Lung (tissue), 12 donors: ENCODE data around the gene PSME3. TPM values are rescaled to one million over a fixed set of nuclear protein-coding genes. Genes with fewer than 3 reads are reported as not detected.
"Not testable (repeated sequence)": the region's sequence is repeated elsewhere in the genome, so short reads cannot be mapped to it uniquely, and the experiment has no call there.

Experiments
- ATAC-seq: fragments of 200-7000 bp; cut with Tn5 transposase; one replicate; pipeline ENCODE4 v1.9.1; 2020; ENCODE audit warnings: moderate number of reproducible peaks; ENCODE audit not compliant: insufficient read depth, low FRiP score
- DNase-seq, 3 donors: peaks; one replicate each; pipeline ENCODE4 v3.0.0-alpha.2; 2013 to 2017
- H3K27ac ChIP-seq, 2 donors: one replicate each; pipeline ENCODE4 v1.5.1; 2013; ENCODE audit warnings: mild to moderate bottlenecking in 2 of 2, moderate library complexity in 2 of 2, control low read depth in 1 of 2, inconsistent platforms in 1 of 2, low read depth in 1 of 2, low read length in 1 of 2
- H3K27me3 ChIP-seq, 3 donors: one replicate each; pipeline ENCODE4 v1.5.1; 2013; ENCODE audit warnings: low read length in 2 of 3; ENCODE audit not compliant: control insufficient read depth in 3 of 3, insufficient read depth in 3 of 3
- H3K36me3 ChIP-seq, 4 donors: one replicate each; pipeline ENCODE4 v1.5.1; 2013; ENCODE audit warnings: low read length in 4 of 4, mild to moderate bottlenecking in 1 of 4, moderate library complexity in 1 of 4; ENCODE audit not compliant: control insufficient read depth in 4 of 4, insufficient read depth in 4 of 4
- H3K4me1 ChIP-seq, 5 donors: one replicate each; pipeline ENCODE4 v1.5.1; 2013; ENCODE audit warnings: low read length in 5 of 5, mild to moderate bottlenecking in 2 of 5, moderate library complexity in 1 of 5; ENCODE audit not compliant: control insufficient read depth in 5 of 5, insufficient read depth in 5 of 5
- H3K4me3 ChIP-seq: one replicate; pipeline ENCODE4 v1.5.1; 2013; ENCODE audit warnings: mild to moderate bottlenecking, control low read depth, moderate library complexity
- H3K9ac ChIP-seq, 2 donors: one replicate each; pipeline ENCODE4 v1.5.1; 2013; ENCODE audit warnings: low read length in 2 of 2, control low read depth in 1 of 2; ENCODE audit not compliant: insufficient read depth in 1 of 2
- H3K9me3 ChIP-seq, 4 donors: one replicate each; pipeline ENCODE4 v1.5.1; 2013; ENCODE audit warnings: low read length in 3 of 4, mild to moderate bottlenecking in 1 of 4, moderate library complexity in 1 of 4; ENCODE audit not compliant: control insufficient read depth in 4 of 4, insufficient read depth in 3 of 4
- WGBS, 2 donors: extraction: QIAGEN DNeasy Blood & Tissue Kit; methylation state at CpG; one replicate each; pipeline ENCODE4 v1.1.7; 2013; 5-methylcytosine and 5-hydroxymethylcytosine counted together
- polyA plus RNA-seq, 2 donors: library from polyadenylated mRNA; stranded (reverse); fragments of 200-250 nt; gene quantifications; one replicate each; pipeline ENCODE4 v1.2.1, GENCODE V29; 2013
- total RNA-seq, 2 donors: library from RNA; depleted of rRNA in 1 of 2; stranded (reverse); fragments of >200 nt in 1 of 2; gene quantifications; one replicate each; pipeline ENCODE4 v1.2.1, GENCODE V29; 2014 to 2021
- TF ChIP-seq, protein P1 (sequence below): IDR thresholded peaks from 2 replicates; pipeline ENCODE4 v1.5.1; 2012; ENCODE audit warnings: mild to moderate bottlenecking; ENCODE audit errors: control extremely low read depth, extremely low read depth
- donor health status: control.
- donor health status: control.
- donor health status: Bipolar disorder and iron deficiency.
- donor health status: healthy.
- donor health status: DM: yes; HTN: yes; CAD: no.

The PSME3 gene
- total and polyA plus RNA-seq, 4 donors, result 34.5 to 117 (median 77.9) TPM

DNA sequence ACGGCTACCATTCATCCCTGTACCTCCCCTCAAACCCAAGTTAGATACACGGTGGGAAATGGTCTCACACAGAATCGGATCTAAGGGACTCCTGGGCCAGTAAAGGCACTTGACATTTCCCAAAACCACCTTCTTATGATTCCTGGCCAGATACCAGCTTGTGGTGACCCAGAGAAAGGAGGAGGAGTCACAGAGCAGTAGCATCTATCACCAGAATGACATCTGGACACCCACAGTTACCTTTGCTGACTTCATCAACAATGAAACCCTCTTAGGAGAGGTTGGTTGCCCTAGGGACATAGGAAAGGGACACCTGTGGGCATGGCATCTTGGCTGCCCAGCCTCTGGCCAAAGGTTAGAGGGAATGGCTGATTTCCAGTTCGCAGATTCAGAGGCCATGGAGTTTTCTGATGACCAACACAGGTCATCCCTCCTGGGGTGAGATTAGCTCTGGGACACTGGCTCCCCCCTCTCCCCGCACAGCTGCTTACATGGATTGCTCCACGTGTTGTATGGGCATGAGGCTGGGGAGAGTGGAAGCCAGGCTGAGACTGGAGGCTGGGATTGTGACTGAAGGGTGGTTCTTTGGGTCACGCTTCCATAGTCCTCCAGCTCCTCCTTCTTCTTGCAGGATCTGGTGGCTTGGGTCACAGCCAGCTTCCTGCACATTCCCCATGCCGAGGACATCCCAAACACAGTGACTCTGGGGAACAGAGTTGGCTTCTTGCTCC is 16.4 kb downstream of the PSME3 start:
- no peak overlapping the region for H3K9ac ChIP-seq
- peak overlapping the region in 1 of 2 donors; percentile 21 for H3K27ac ChIP-seq
- peaks cover 0 to 14% (median 1%) of the 10 kb centered on the region in 4 donors for H3K36me3 ChIP-seq
- no peak overlapping the region for H3K4me3 ChIP-seq
- H3K9me3 ChIP-seq, result no peaks in the 10 kb centered on the region
- H3K4me1 ChIP-seq, result peaks cover 5 to 46% (median 15%) of the 10 kb centered on the region in 5 donors
- ATAC-seq (no peak), DNase-seq (peak; percentile 57 to 77 (median 62))
- TF ChIP-seq, protein P1, sequence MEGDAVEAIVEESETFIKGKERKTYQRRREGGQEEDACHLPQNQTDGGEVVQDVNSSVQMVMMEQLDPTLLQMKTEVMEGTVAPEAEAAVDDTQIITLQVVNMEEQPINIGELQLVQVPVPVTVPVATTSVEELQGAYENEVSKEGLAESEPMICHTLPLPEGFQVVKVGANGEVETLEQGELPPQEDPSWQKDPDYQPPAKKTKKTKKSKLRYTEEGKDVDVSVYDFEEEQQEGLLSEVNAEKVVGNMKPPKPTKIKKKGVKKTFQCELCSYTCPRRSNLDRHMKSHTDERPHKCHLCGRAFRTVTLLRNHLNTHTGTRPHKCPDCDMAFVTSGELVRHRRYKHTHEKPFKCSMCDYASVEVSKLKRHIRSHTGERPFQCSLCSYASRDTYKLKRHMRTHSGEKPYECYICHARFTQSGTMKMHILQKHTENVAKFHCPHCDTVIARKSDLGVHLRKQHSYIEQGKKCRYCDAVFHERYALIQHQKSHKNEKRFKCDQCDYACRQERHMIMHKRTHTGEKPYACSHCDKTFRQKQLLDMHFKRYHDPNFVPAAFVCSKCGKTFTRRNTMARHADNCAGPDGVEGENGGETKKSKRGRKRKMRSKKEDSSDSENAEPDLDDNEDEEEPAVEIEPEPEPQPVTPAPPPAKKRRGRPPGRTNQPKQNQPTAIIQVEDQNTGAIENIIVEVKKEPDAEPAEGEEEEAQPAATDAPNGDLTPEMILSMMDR, result no peak
- H3K27me3 ChIP-seq, result no peaks in the 10 kb centered on the region
- 63 to 70% methylated on average over 8 of the region's 8 CpGs for WGBS, 2 donors

DNA sequence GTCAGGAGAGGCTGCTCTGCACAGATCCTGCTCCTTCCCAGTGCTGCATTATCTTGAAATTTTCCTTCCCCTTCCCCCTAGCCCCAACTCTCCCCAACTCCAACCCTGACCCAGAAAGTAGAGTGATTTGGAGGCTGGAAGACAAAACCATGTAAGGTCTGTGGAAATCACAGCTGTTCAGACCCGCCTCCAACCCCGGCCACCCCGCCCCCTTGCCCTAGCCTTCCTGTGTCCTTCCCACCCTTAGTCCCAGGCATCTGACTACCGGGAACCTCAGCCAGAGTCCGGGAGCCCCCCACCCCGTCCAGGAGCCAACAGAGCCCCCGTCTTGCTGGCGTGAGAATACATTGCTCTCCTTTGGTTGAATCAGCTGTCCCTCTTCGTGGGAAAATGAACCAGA is 17.8 kb downstream of the PSME3 start, which contains the start of gene AOC3:
Gene AOC3, plus strand, starts transcription at position 246 of the 400 bp plus-strand sequence. Its CDS starts 145 bp downstream, at position 391.
- 54 to 69% methylated on average over 9 of the region's 9 CpGs for WGBS, 2 donors
- no peaks in the 10 kb centered on the region for H3K9me3 ChIP-seq
- ATAC-seq, result no peak
- H3K4me1 ChIP-seq, result peaks cover 5 to 59% (median 17%) of the 10 kb centered on the region in 5 donors
- H3K27ac ChIP-seq, result peak within 1 kb of the TSS in 1 of 2 donors; percentile 21
- no peaks in the 10 kb centered on the region for H3K27me3 ChIP-seq
- peak; percentile 76 to 84 (median 80) for DNase-seq
- H3K36me3 ChIP-seq, result peaks cover 0 to 9% (median under 1%) of the 10 kb centered on the region in 4 donors
- H3K4me3 ChIP-seq, result peak within 1 kb of the TSS; percentile 27
- peak within 1 kb of the TSS in 1 of 2 donors; percentile 47 for H3K9ac ChIP-seq
- TF ChIP-seq, protein P1, result no peak

DNA sequence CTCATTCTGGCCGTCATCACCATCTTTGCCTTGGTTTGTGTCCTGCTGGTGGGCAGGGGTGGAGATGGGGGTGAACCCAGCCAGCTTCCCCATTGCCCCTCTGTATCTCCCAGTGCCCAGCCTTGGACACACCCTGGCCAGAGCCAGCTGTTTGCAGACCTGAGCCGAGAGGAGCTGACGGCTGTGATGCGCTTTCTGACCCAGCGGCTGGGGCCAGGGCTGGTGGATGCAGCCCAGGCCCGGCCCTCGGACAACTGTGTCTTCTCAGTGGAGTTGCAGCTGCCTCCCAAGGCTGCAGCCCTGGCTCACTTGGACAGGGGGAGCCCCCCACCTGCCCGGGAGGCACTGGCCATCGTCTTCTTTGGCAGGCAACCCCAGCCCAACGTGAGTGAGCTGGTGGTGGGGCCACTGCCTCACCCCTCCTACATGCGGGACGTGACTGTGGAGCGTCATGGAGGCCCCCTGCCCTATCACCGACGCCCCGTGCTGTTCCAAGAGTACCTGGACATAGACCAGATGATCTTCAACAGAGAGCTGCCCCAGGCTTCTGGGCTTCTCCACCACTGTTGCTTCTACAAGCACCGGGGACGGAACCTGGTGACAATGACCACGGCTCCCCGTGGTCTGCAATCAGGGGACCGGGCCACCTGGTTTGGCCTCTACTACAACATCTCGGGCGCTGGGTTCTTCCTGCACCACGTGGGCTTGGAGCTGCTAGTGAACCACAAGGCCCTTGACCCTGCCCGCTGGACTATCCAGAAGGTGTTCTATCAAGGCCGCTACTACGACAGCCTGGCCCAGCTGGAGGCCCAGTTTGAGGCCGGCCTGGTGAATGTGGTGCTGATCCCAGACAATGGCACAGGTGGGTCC is 18.4 kb downstream of the PSME3 start:
- H3K4me3 ChIP-seq, result peak overlapping the region; percentile 27
- not testable (repeated sequence) for H3K9me3 ChIP-seq, ATAC-seq, H3K27me3 ChIP-seq, DNase-seq
- H3K9ac ChIP-seq, result peak overlapping the region in 1 of 2 donors; percentile 47
- WGBS, 2 donors, result 78 to 93% methylated on average over 25 of the region's 28 CpGs
- peaks cover 5 to 63% (median 18%) of the 10 kb centered on the region in 5 donors for H3K4me1 ChIP-seq
- peaks cover 0 to 10% (median 0%) of the 10 kb centered on the region in 4 donors for H3K36me3 ChIP-seq
- H3K27ac ChIP-seq, result peak overlapping the region in 1 of 2 donors; percentile 21
